VCaP (cell line): ENCODE measurements around the gene GUK1.

ENCODE experiments used
- H3K27ac ChIP-seq: fragments of 450-650 bp; 2 replicates; pipeline ENCODE4 v1.5.1; 2017
- TF ChIP-seq, protein P1 (sequence below): fragments of 450-650 bp; conservative IDR thresholded peaks from 2 replicates; pipeline ENCODE4 v1.5.1; 2017; ENCODE audit warnings: mild to moderate bottlenecking, moderate library complexity

Gene GUK1

DNA sequence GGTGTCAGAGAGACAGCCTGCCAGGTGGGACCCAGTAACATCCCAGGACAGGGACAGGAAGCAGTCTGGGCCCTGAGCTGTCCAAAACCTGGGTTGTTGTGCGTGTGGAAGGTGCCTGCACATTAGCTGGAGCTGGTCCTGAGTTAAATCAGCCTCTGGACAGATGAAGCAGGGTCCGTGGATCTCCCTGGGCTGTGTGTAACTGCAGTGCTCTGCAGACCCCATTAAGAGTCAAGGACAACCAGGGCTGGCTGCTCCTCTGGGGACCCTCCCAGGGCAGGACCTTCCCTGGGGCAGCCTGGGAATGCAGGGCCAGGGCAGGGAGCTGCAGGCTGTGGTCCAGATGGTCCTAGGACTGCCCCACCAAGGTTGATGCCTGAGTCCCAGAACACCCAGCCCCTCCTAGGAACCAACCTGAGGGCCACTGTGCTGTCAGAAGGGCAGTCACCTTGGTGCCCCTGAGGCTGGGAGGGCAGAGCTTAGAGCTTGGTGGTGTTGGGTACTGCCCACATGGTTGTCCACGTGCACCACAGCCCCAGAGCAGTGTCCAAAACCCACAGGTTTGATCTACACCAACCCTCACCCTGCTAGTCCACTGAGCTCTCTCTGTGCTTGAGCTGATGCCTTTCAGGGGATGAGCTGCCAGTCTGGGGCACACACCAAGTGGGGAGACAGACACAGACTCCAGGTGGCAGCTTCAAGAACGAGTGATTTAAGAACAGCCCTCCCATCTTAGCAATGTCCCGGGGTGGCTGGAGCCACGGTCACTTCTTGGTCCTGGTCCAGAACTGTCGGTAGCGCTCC, 33.9 kb upstream of the GUK1 start:
- no peak overlapping the region for H3K27ac ChIP-seq
- TF ChIP-seq, protein P1, sequence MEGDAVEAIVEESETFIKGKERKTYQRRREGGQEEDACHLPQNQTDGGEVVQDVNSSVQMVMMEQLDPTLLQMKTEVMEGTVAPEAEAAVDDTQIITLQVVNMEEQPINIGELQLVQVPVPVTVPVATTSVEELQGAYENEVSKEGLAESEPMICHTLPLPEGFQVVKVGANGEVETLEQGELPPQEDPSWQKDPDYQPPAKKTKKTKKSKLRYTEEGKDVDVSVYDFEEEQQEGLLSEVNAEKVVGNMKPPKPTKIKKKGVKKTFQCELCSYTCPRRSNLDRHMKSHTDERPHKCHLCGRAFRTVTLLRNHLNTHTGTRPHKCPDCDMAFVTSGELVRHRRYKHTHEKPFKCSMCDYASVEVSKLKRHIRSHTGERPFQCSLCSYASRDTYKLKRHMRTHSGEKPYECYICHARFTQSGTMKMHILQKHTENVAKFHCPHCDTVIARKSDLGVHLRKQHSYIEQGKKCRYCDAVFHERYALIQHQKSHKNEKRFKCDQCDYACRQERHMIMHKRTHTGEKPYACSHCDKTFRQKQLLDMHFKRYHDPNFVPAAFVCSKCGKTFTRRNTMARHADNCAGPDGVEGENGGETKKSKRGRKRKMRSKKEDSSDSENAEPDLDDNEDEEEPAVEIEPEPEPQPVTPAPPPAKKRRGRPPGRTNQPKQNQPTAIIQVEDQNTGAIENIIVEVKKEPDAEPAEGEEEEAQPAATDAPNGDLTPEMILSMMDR: no peak

DNA sequence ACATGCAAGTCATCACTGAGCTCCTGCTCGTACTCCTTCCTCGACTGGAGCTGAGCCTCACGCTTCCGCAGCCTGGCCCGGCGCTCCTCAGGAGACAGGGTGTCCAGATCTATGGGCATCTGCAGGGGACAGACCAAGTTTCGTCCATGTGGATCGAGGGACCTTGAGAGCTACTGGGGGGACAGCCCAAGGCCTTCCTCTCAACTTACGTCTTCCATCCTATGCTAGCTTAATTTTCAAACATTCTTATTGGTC, 33.4 kb upstream of the GUK1 start:
- H3K27ac ChIP-seq: no peak overlapping the region
- TF ChIP-seq, protein P1: no peak

DNA sequence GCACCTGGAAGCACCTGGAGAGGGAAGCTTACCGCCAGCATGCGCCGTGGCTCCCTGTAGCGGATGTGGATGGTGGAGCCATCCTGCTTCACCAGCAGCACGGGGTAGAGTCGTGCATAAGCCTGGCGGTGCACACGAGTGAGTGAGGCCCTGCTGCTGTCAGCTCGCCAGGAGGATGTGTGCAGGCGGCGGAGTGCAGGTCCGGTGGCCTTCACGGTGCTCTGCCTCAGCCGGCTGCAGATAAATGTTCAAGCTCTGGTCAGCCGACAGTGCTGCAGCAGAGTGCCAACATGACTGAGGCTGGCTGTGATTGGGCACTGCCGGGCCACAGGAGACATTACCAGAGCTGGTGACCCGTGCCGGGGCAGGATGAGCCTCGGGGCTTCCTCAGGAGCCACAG, 32.4 kb upstream of the GUK1 start:
- no peak overlapping the region for H3K27ac ChIP-seq
- TF ChIP-seq, protein P1: no peak

DNA sequence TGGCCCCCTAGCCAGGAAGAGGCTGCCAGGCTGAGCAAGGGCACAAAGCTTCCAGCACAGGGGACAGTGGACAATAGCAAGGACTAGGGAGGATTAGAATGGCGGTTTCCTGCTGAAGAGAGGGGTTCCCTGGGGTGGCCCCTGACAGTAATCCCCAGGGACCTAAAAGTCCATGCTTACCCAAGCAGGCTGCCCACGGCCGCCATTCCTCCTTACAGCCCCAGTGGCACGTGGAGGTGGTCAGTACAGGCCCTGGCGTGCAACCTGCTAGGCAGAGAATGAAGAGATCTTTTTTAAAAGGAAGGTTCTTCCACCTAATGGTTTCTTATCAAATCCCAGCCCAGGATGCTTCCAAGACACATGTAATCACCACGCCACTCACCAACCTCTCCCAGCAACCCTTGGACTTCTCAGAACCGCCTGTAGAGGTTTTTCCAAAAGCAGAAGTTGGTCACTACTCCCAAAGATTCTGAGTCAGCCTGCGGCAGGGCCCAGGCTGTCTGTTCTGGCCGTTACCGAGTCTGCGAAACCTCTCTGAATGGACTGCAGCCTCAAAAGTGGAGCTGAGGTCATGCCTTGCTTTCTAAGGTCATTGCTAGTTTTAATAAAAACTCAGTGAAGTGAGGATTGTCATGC, 31.9 kb upstream of the GUK1 start:
- H3K27ac ChIP-seq: peak overlapping the region; percentile 54; the same call in 1 of the 2 replicates
- TF ChIP-seq, protein P1: no peak

DNA sequence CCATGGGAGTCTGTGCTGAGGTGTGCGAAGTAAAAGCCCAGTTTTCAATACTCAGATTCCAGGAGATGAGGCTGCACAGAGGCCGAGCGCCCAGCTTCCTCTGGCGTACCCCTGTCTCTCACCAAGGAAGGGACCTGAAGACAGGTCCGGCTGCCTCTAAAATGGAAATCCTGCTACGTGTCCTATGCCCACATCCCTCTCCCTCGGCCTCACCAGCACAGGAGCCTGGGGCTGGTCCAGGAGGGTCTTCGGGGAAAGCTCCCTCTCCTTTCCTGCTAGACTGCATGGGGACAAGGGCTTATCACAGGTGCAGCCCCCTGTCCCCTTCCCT, 31.4 kb upstream of the GUK1 start:
- peak overlapping the region; percentile 54; the same call in 1 of the 2 replicates for H3K27ac ChIP-seq
- TF ChIP-seq, protein P1: no peak

DNA sequence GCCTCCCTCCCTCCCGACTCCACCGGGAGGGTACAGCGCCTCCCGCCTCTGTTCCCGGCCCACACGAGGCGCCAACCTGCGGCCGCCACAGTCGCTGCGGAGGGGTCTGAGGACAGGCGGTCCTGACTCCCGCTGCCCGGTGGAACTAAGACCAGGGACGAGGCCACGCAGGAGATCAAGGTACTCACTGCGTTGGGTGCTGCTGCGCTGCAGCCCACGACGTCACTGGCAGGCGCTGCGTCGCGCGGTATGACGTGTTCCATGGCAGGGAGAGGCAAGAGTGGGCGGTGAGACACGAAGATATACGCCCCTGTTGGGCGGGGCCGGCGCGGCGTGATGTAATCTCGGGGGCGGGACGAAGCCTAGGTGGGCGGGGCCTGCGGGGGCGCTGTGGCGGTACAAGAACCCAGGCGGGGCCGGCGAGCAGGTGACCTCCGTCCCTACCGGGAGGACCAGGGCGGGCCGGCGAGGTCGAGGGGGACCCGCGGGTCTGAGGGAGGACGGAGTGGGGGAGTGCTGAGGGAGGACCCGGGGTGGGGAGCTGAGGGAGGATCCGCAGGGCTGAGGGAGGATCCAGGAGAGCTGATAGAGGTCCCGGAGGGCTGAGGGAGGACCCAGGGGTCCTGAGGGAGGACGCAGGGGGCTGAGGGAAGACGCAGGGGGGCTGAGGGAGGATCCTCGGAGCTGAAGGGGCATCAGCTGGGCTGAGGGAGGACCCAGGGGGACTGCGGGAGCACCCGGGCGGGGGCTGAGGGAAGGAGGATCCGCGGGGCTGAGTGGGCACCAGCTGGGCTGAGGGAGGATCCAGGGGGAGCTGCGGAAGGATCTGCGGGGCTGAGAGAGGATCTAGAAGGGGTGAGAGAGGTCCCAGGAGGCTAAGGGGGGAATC, 30.8 kb upstream of the GUK1 start, which contains the start of gene MRPL55:
Gene MRPL55, minus strand, starts transcription at position 227 of the 889 bp plus-strand sequence. CDS start 1,039 bp downstream, outside the sequence.
- H3K27ac ChIP-seq: peak within 1 kb of the TSS; percentile 54; the same call in 1 of the 2 replicates
- TF ChIP-seq, protein P1: no peak

DNA sequence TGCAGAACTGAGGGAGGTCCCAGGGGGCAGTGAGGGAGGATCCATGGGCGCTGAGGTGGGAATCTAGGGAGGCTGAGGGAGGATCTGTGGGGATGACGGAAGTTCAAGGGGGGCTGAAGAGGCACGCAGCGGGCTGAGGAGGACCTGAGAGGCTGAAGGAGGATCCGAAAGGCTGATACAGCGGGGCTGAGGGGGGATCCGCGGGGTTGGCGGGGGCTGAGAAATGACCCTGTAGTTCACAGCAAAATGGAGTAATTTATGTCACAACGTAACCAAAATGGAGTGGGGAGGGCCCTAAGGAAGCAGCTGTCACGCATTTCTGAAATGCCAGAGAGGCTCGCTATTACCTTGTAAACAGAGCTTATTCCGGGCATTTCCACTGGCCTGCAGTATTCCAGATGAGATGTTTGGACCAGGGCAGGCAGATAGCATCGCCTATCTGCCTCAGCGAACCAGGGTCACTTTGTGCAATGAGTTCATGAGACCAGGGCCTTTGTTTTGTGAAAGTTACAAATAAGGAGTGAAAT, 30.1 kb upstream of the GUK1 start:
- TF ChIP-seq, protein P1: no peak
- no peak overlapping the region; the same call in 1 of the 2 replicates for H3K27ac ChIP-seq
